Measurements from ENCODE around the gene AKR1C1.
"Not testable (repeated sequence)": the region's sequence is repeated elsewhere in the genome, so short reads cannot be mapped to it uniquely, and the experiment has no call there.

AKR1C1 gene

DNA sequence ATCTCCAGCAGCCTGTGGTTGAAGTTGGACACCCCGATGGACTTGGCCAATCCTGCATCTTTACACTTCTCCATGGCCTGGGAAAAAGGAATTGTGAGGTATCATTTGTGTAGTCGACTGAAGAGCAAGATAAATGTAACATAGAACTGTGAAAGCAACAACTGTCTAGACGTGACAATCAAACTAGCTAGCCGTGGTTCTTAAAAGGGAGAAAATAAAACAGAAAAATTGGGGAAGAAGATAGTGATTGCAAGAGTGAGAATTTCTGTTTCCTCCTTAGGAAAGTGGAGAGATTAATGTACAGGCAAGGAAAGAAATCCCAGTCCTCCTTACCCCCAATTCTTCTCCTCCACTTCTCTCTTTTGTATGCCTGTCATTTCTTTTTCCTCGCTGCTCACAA is 35.5 kb downstream of the AKR1C1 start:
- no peak overlapping the region for H3K4me3 ChIP-seq (ENCODE audit: low read depth, low read length)
- TF ChIP-seq, protein P1, sequence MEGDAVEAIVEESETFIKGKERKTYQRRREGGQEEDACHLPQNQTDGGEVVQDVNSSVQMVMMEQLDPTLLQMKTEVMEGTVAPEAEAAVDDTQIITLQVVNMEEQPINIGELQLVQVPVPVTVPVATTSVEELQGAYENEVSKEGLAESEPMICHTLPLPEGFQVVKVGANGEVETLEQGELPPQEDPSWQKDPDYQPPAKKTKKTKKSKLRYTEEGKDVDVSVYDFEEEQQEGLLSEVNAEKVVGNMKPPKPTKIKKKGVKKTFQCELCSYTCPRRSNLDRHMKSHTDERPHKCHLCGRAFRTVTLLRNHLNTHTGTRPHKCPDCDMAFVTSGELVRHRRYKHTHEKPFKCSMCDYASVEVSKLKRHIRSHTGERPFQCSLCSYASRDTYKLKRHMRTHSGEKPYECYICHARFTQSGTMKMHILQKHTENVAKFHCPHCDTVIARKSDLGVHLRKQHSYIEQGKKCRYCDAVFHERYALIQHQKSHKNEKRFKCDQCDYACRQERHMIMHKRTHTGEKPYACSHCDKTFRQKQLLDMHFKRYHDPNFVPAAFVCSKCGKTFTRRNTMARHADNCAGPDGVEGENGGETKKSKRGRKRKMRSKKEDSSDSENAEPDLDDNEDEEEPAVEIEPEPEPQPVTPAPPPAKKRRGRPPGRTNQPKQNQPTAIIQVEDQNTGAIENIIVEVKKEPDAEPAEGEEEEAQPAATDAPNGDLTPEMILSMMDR (IDR thresholded peaks at IDR 0.05; ENCODE audit: control insufficient read depth, extremely low read depth, insufficient read depth) = no peak
- no peak for DNase-seq (ENCODE audit: low read depth)

DNA sequence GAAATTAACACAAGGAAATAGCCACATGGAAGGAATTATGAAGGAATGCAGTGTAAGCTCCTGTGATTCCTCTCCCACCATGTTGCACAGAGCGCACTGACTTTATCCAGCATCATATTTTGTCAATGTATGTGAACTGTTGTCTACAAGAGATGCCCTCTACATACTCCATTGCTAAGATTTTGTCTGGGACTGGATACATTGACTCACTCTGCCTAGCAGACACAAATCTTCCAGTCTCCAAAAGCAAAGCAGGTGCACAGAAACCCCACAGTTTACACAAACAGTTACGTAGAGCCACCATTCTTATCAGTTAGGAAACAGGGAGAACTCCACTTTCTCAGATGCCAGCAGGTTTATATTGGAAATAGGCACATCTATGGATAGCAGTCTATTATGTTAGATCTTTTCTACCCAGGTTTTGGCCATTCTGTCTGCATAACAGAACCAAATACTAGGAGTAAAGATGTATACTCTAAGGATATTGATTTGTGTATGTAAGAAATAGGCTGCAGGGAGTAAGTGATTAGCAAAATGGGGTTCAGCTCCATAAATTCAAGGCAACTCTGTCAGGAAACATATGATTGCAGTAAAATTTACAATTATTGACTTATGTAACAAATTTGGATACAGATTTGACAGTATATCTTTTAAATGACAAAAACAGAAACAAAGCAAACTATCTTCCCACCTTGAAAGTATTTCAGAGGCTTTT is 39.0 kb downstream of the AKR1C1 start:
- no peak for DNase-seq (ENCODE audit: low read depth)
- no peak overlapping the region for H3K4me3 ChIP-seq (ENCODE audit: low read depth, low read length)
- TF ChIP-seq, protein P1 (IDR thresholded peaks at IDR 0.05; ENCODE audit: control insufficient read depth, extremely low read depth, insufficient read depth) = no peak

DNA sequence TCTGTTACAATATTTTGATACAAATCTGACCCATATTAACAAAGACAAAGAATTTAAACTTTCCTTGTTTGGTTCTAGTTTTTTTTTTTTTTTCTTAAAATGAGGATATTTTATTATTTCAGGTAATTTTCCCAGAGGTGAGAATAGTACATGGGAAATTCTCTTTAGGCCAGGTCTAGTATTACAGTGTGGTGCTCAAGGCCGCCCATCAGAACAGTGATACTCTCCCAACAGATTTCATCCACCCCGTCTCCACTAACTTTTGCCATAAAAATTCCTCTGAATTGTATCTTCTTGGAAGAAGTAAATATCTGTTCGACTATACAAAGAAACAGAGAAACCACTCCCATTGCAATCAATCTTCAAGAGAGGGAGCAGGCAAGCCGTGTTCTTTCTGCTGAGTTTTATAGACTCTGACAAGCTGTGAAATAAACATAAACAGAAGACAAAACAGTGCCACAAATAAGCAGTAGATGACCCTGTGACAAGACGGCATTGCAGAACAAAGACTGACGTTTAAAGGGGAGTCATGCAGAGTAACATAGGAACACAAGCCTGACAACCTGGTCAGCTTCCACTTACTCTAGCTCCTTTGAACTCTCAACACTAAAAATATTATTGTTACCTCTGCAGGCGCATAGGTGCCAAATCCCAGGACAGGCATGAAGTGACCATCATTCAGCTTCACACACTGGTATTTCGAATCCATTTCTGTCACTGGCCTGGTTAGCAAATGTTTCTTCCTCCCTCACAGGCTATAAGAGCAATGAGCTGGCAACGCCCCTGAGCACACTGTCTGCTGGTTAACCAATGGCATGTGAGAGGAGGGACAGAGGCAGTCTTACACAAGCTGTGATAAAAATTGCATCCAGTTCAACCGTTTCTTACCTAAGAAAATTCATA is 40.2 kb downstream of the AKR1C1 start, which contains the start of gene AKR1C2:
Gene AKR1C2, minus strand, starts transcription at position 731 of the 903 bp plus-strand sequence. Its CDS starts 22 bp downstream, at position 709.
- DNase-seq (ENCODE audit: low read depth); H3K4me3 ChIP-seq (ENCODE audit: low read depth, low read length): not testable (repeated sequence)

DNA sequence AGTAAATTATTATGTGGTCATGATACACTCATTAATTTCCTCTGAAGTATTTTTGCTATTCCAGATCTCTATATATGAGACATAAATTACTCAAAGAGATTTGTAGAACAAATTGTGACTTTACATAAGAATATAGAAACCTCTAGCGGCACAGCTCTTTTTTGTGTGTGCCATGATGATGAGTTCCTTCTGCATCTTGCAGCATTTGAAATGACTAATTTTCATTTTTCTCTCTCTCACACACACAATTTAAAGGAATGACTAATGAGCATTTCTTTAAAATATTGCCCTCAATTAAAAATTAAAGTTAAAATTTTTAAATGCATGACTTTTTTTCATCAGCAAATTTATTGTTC is 40.8 kb downstream of the AKR1C1 start:
- not testable (repeated sequence) for H3K4me3 ChIP-seq (ENCODE audit: low read depth, low read length); DNase-seq (ENCODE audit: low read depth)

DNA sequence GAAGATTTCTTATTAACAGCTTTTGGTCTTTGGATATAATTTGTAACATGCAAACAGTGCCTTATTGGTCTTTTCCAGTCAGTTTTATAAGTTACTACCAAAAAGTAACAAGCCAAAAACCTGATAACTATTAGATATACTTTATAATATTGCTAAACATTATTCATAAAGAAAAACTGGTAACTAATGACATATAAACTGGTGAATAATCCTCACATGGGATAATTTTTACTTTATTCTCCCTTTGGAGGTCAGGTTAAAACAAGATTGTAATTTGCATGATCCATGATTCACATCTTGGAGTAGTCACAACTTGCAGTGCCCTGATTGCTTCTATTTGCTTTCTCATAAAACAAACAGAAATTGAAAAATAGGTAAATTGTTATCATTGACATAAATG is 41.3 kb downstream of the AKR1C1 start:
- H3K4me3 ChIP-seq (ENCODE audit: low read depth, low read length); DNase-seq (ENCODE audit: low read depth): not testable (repeated sequence)

DNA sequence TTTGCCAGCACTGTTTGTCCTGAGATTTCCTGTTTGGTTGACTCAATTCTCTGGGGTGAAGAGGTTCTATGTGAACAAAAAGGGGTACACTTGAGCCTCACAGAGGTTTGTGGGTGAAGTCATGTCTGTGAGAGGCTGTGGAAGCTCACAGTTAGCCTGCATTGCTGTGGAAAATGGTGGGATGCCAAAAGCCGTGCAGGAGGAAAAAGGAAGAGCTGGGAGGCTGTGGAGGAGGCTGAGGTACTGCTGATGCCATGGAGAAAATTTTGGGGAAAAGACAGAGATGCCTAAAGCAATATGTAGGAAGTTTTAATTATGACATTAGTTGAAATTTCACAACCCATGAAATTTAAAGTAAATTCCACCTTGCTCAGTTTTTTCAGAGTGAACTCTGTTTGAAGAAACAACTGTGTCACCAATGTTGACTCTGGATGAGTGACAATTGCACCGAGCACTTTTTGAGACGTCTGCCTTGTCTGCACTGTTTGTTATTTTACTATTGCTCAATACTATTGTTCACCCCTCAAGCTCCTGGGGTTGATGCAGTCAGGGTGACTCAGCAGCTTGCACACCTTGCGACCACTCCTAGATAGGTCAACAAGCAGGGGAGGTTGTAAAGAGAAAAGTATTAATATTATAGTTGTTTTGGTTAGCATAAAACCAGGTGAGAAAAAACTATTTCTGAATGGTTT is 45.8 kb downstream of the AKR1C1 start:
- H3K4me3 ChIP-seq (ENCODE audit: low read depth, low read length) = not testable (repeated sequence)
- DNase-seq (ENCODE audit: low read depth) = peak; percentile 8

DNA sequence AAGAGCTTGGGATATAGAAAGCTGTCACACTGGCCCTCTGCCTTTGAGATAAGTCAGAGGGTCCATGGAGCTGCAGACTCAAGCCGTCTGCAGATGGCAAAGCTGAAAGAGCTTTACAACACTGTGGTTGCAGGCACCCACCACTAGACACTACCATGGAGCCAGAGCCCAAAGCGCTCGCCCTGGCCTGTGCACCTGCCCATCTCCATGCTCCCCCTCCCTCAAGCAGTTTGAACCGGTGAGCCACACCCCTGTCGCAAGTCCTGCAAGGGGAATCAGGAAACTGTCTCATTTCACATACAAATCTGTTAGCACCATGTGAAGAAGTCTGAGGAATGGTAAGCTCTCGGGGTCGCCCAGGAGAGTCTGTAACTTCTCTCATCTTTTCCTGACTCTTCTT is 46.8 kb downstream of the AKR1C1 start:
- not testable (repeated sequence) for H3K4me3 ChIP-seq (ENCODE audit: low read depth, low read length); DNase-seq (ENCODE audit: low read depth)

DNA sequence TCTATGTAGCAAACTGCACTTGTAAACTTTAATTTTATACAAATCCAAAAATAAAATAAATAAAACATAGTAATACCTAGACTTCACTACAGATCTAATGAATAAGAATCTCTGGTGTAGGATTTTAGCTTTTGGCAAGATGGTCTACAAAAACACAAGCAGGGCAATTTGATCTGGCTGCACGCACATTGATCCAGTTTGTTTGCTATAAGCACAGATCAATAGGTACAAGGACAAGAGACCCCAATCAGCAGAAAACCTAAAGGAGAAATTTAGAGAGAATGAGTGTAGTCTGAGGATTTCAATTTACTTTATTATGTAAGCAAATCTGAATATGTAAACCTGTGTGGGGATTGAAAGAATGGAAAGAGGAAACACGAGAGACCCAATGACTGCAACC is 48.2 kb downstream of the AKR1C1 start:
- not testable (repeated sequence) for DNase-seq (ENCODE audit: low read depth); H3K4me3 ChIP-seq (ENCODE audit: low read depth, low read length)

DNA sequence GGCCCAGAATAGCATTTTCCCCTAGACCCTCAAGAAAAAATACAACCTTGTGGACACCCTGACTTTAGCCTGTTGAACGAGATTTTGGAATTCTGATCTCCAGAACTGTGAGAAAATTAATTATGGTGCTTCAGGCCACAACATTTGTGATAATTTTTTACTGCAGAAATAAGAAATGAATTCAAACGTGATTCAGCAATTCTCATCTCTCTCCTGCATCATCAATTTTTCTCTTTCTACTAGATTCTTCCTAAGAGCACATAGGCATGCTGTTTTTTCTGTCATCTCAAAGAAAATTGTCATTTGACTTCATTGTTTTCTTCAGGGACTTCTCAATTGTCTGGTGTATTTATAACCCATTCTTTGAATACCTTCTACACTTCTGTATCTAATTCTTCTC is 49.4 kb downstream of the AKR1C1 start:
- no peak for DNase-seq (ENCODE audit: low read depth)
- H3K4me3 ChIP-seq (ENCODE audit: low read depth, low read length) = no peak overlapping the region
- TF ChIP-seq, protein P1 (IDR thresholded peaks at IDR 0.05; ENCODE audit: control insufficient read depth, extremely low read depth, insufficient read depth) = no peak

DNA sequence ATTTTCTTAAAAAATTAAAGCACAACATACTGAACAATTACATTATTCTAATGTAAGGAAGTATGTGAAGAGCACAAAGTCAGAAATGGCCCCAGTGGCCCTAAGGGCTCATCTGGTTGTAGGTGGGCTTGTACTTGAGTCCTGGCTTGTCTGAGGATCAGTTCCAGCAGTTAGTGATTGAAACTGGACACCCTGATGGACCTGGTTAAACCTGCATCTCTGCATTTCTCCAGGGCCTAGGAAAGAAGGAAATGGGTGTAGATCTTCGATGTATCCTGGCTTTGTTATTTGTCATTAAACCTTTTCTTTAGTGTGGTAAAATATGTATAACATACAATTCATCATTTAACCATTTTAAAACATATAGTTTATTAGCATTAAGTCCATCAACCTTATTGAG is 50.2 kb downstream of the AKR1C1 start:
- TF ChIP-seq, protein P1 (IDR thresholded peaks at IDR 0.05; ENCODE audit: control insufficient read depth, extremely low read depth, insufficient read depth) = no peak
- DNase-seq (ENCODE audit: low read depth) = peak; percentile 4

DNA sequence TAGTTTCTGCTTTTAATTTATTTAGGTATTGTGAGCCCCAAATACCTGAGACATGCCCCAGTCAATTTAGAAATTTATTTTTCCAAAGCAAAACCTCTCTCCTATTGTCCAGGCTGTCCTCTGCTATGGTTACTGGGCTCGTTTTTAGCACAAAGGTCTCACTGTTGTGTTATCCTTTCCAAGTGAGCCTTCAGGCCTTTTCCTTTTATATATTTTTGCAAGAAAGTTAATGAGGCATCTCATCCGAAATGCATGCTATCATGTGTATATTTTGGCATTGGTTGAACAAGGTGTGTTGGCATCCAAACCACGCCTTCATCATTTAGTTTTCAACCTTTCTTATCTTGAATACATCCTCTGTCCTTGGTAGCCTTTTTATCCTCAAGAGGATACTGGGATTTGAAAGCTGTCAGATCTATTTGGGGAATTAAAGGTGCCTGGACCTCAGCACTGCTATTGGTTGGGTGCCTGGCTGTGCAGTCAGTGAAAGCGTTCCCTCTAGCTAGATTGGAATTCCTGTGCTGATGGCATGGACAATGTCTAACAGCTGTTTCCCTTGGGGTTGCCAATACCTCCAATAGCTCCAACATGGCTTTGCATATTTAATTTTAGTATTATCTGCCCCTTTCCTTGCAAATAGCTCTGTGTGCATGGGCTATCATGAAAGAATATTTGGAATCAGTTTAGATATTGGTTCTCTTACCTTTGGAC is 51.1 kb downstream of the AKR1C1 start:
- DNase-seq (ENCODE audit: low read depth); H3K4me3 ChIP-seq (ENCODE audit: low read depth, low read length): not testable (repeated sequence)

More for the DNA sequence above, 50.2 kb downstream of the AKR1C1 start:
- H3K4me3 ChIP-seq (ENCODE audit: low read depth, low read length) = no peak overlapping the region

Data from LNCaP clone FGC (cell line).